K562 (cell line): ENCODE data around the gene IRF2. TPM values are rescaled to one million over a fixed set of nuclear protein-coding genes. Genes with fewer than 3 reads are reported as not detected.
A peak's percentile ranks its signal among the peaks of the same experiment; 100 is the strongest.

Source experiments
- ATAC-seq: fragments of 200-7000 bp; cut with Tn5 transposase; 3 replicates; pipeline ENCODE4 v1.9.1; 2020; ENCODE audit warnings: moderate library complexity
- BruUV-seq: library from RNA; stranded (reverse); fragments of 400-500 nt; replicated peaks from 2 replicates; lab custom pipeline; 2021; lab: Mats Ljungman, UMichigan
- CTCF ChIA-PET: fragments of 300-600 bp; formaldehyde crosslinking; extraction: SDS; loops from one replicate; lab custom pipeline; 2021; ENCODE audit warnings: low intra/inter-chr PET ratio; lab: Yijun Ruan, JAX
- POLR2A ChIA-PET: fragments of 300-600, 350-650 bp; sonication (Branson Sonifier 250); formaldehyde crosslinking; extraction: SDS; loops from one replicate; lab custom pipeline; 2021; ENCODE audit warnings: antibody characterized with exemption, inconsistent platforms; lab: Yijun Ruan, JAX
- DNase-seq, 4 experiments: peaks; one replicate each; pipeline versions ENCODE4 v3.0.0 to v3.0.0-alpha.2; 2011 to 2018; ENCODE audit warnings: low spot score in 3 of 4, mixed read lengths in 3 of 4; ENCODE audit errors: extremely low read depth in 1 of 4
- FAIRE-seq: peaks from 2 replicates; lab custom pipeline; 2011; peaks lifted over from hg19 to GRCh38; lab: Jason Lieb, UNC
- H2AFZ ChIP-seq: 2 replicates; pipeline ENCODE4 v1.6.0; 2011; ENCODE audit warnings: low read depth, low read length, control low read depth, inconsistent platforms
- H3K27ac ChIP-seq: fragments of 200-600 bp; 3 replicates; pipeline ENCODE4 v1.8.0; 2011; ENCODE audit warnings: low read depth, mild to moderate bottlenecking, control low read depth, inconsistent platforms, low read length, moderate library complexity, mixed read lengths; ENCODE audit errors: extremely low read depth
- H3K27me3 ChIP-seq, 2 experiments: fragments of 300-600 bp in 1 of 2; 2 replicates in 1 of 2; 3 replicates in 1 of 2; pipeline versions ENCODE4 v1.6.0 to v1.8.0; 2011; ENCODE audit warnings: inconsistent platforms in 2 of 2, low read length in 2 of 2, mild to moderate bottlenecking in 1 of 2, mixed read lengths in 1 of 2, moderate library complexity in 1 of 2; ENCODE audit not compliant: control insufficient read depth in 2 of 2, insufficient read depth in 2 of 2
- H3K36me3 ChIP-seq: fragments of 300-600 bp; 3 replicates; pipeline ENCODE4 v1.8.0; 2011; ENCODE audit warnings: mild to moderate bottlenecking, low read length, inconsistent platforms; ENCODE audit not compliant: control insufficient read depth, insufficient read depth
- H3K4me1 ChIP-seq, 2 experiments: fragments of 200-600 bp in 1 of 2; replicated peaks in 1 of 2; 2 replicates in 1 of 2; 3 replicates in 1 of 2; pipeline versions ENCODE4 v1.5.1 to v1.8.0; 2011; ENCODE audit warnings: inconsistent platforms in 2 of 2, low read length in 2 of 2, mild to moderate bottlenecking in 1 of 2, mixed read lengths in 1 of 2, moderate library complexity in 1 of 2; ENCODE audit not compliant: control insufficient read depth in 2 of 2, insufficient read depth in 2 of 2
- H3K4me2 ChIP-seq: 2 replicates; pipeline ENCODE4 v1.6.1; 2011; ENCODE audit warnings: low read length, control low read depth, inconsistent platforms, mixed read lengths; ENCODE audit not compliant: insufficient read depth
- H3K4me3 ChIP-seq: fragments of 200-600 bp; sonication (generic), shearing (Covaris generic); 2 replicates; pipeline ENCODE4 v1.5.1; 2016; ENCODE audit warnings: control low read depth, inconsistent platforms
- H3K79me2 ChIP-seq: fragments of 200-600 bp; 3 replicates; pipeline ENCODE4 v1.8.0; 2011; ENCODE audit warnings: low read length, inconsistent platforms; ENCODE audit not compliant: control insufficient read depth, insufficient read depth
- H3K9ac ChIP-seq, 2 experiments: 2 replicates each; pipeline versions ENCODE4 v1.6.0 to v1.6.1; 2011; ENCODE audit warnings: low read depth in 2 of 2, low read length in 2 of 2, control low read depth in 1 of 2, inconsistent platforms in 1 of 2, mild to moderate bottlenecking in 1 of 2, mixed read lengths in 1 of 2; ENCODE audit not compliant: insufficient read depth in 1 of 2
- H3K9me1 ChIP-seq: one replicate; pipeline ENCODE4 v1.6.0; 2011; ENCODE audit warnings: inconsistent platforms, mild to moderate bottlenecking, low read length, moderate library complexity; ENCODE audit not compliant: control insufficient read depth, insufficient read depth
- H3K9me3 ChIP-seq: replicated peaks from 2 replicates; pipeline ENCODE4 v1.5.1; 2011; ENCODE audit warnings: low read depth, low read length, inconsistent platforms; ENCODE audit not compliant: control insufficient read depth, insufficient read depth
- H4K20me1 ChIP-seq: replicated peaks from 2 replicates; pipeline ENCODE4 v1.6.1; 2011; ENCODE audit warnings: low read length, inconsistent platforms, mixed read lengths; ENCODE audit not compliant: control insufficient read depth, insufficient read depth
- CBX1 ChIP-seq: sonication (generic); IDR thresholded peaks from 2 replicates; pipeline ENCODE4 v1.6.1; 2016; ENCODE audit warnings: antibody characterized with exemption, low read depth, mild to moderate bottlenecking
- CBX3 ChIP-seq, 2 experiments: IDR thresholded peaks; 1 replicate in 1 of 2; 2 replicates in 1 of 2; pipeline ENCODE4 v1.6.1; 2012; ENCODE audit warnings: inconsistent platforms in 2 of 2, low read length in 2 of 2, borderline replicate concordance in 1 of 2, control low read depth in 1 of 2
- FIP1L1 ChIP-seq: fragments of 200-400 bp; formaldehyde crosslinking; IDR thresholded peaks from 2 replicates; pipeline ENCODE4 v1.6.1; 2018; ENCODE audit warnings: mild to moderate bottlenecking, low read depth, low read length; ENCODE audit not compliant: poor library complexity, severe bottlenecking
- FOXA3 ChIP-seq, 2 experiments: fragments of 450-650 bp in 1 of 2; sonication (generic) in 1 of 2; formaldehyde crosslinking; IDR thresholded peaks in 1 of 2; conservative IDR thresholded peaks in 1 of 2; 2 replicates each; pipeline versions ENCODE4 v1.4.0 to v1.8.0; 2020 to 2022; ENCODE audit warnings: mild to moderate bottlenecking in 2 of 2, missing genetic modification reagents in 1 of 2
- GABPB1 ChIP-seq: sonication (generic); formaldehyde crosslinking; IDR thresholded peaks from 2 replicates; pipeline ENCODE4 v1.8.0; 2022; ENCODE audit warnings: mild to moderate bottlenecking, missing genetic modification reagents
- GTF2A2 ChIP-seq: IDR thresholded peaks from 2 replicates; pipeline ENCODE4 v1.6.1; 2016; ENCODE audit warnings: mild to moderate bottlenecking, missing genetic modification characterization, missing compliant biosample characterization
- MECOM ChIP-seq: fragments of 250-450 bp; sonication (Bioruptor Pico); IDR thresholded peaks from 2 replicates; pipeline ENCODE4 v1.8.0; 2022; ENCODE audit warnings: inconsistent platforms
- NBN ChIP-seq: fragments of 450-650 bp; IDR thresholded peaks from 2 replicates; pipeline ENCODE4 v1.6.1; 2016; ENCODE audit warnings: low read depth, mild to moderate bottlenecking
- NFE2 ChIP-seq: IDR thresholded peaks from 2 replicates; pipeline ENCODE4 v1.6.1; 2014; ENCODE audit warnings: antibody characterized with exemption, low read depth
- NFIX ChIP-seq: fragments of 250-450 bp; sonication (Bioruptor Pico); IDR thresholded peaks from 2 replicates; pipeline ENCODE4 v1.4.0; 2020; ENCODE audit warnings: low read depth, mild to moderate bottlenecking, moderate library complexity
- POLR3A ChIP-seq: IDR thresholded peaks from 2 replicates; pipeline ENCODE4 v1.6.1; 2011; ENCODE audit warnings: borderline replicate concordance, mild to moderate bottlenecking, moderate library complexity; ENCODE audit not compliant: insufficient read length, insufficient read depth; ENCODE audit errors: extremely low read depth
- SOX6 ChIP-seq: fragments of 450-650 bp; IDR thresholded peaks from 2 replicates; pipeline ENCODE4 v1.6.1; 2014; ENCODE audit warnings: mild to moderate bottlenecking
- STAT5A ChIP-seq: IDR thresholded peaks from 2 replicates; pipeline ENCODE4 v1.6.1; 2012; ENCODE audit warnings: low read length, inconsistent platforms, borderline replicate concordance
- TRIM24 ChIP-seq, 2 experiments: fragments of 450-650 bp; IDR thresholded peaks; 2 replicates each; pipeline ENCODE4 v1.6.1; 2016
- TRIM28 ChIP-seq: fragments of 450-650 bp; IDR thresholded peaks from 2 replicates; pipeline ENCODE4 v1.6.1; 2017
- ZNF644 ChIP-seq: fragments of 200-800 bp; sonication (Bioruptor generic); IDR thresholded peaks from 2 replicates; pipeline ENCODE4 v1.6.1; 2016; ENCODE audit warnings: low read depth, missing genetic modification characterization, missing compliant biosample characterization
- ZSCAN29 ChIP-seq: fragments of 450-650 bp; IDR thresholded peaks from 2 replicates; pipeline ENCODE4 v1.6.1; 2017
- WGBS: fragments of 100-300 bp; shearing (Covaris generic); methylation state at CpG from one replicate; pipeline ENCODE4 v1.1.6; 2016; ENCODE audit warnings: low coverage, mixed read lengths; ENCODE audit not compliant: insufficient coverage; ENCODE audit errors: missing lambda C conversion rate; 5-methylcytosine and 5-hydroxymethylcytosine counted together
- in situ Hi-C: fragments of 300-500 bp; cut with MboI; formaldehyde crosslinking; loops from 4 replicates; pipeline ENCODE4 v1.15.0; 2018; ENCODE audit warnings: inconsistent platforms, mixed read lengths
- intact Hi-C: fragments of 100-400 bp; cut with micrococcal nuclease; formaldehyde crosslinking; loops from 2 replicates; pipeline ENCODE4 v1.14.2; 2022
- polyA plus RNA-seq, 8 experiments: library from polyadenylated mRNA; depleted of rRNA in 4 of 8; stranded (reverse) in 5 of 8; unstranded in 3 of 8; fragments of >200 nt; fragmentation: Nextera tagmentation in 2 of 8; fragmentation: Illumina TruSeq in 1 of 8; extraction: Ambion mirVana in 2 of 8; extraction: Trizol in 1 of 8; gene quantifications; 2 replicates each; pipeline versions ENCODE4 v1.2.1 to v1.2.3, GENCODE V29; 2011 to 2014; ENCODE audit warnings: inconsistent platforms in 1 of 8, missing spikeins in 1 of 8
- total RNA-seq, 7 experiments: library from RNA; depleted of rRNA in 6 of 7; stranded (reverse); fragments of >200 nt in 6 of 7; fragmentation: Illumina TruSeq in 2 of 7; extraction: Trizol in 2 of 7; gene quantifications; 2 replicates each; pipeline versions ENCODE4 v1.2.1 to v1.2.3, GENCODE V29; 2011 to 2021; ENCODE audit warnings: low replicate concordance in 1 of 7
- TF ChIP-seq, protein P1 (sequence below), 2 experiments: IDR thresholded peaks in 1 of 2; conservative IDR thresholded peaks in 1 of 2; 2 replicates each; pipeline ENCODE4 v1.6.1; 2016; ENCODE audit warnings: low read depth in 2 of 2, mild to moderate bottlenecking in 1 of 2, missing compliant biosample characterization in 1 of 2, missing genetic modification characterization in 1 of 2, moderate library complexity in 1 of 2
- TF ChIP-seq, protein P2 (sequence below): fragments of 250-450 bp; sonication (Bioruptor Pico); IDR thresholded peaks from 2 replicates; pipeline ENCODE4 v1.8.0; 2022; ENCODE audit warnings: moderate library complexity, mild to moderate bottlenecking, inconsistent platforms

Gene IRF2
- total and polyA plus RNA-seq, 9 of the 15 experiments (the other 6 are each of a cell fraction or from before 2014, with no cell fraction given), result 7.1 to 17.1 (median 11.3) TPM

DNA sequence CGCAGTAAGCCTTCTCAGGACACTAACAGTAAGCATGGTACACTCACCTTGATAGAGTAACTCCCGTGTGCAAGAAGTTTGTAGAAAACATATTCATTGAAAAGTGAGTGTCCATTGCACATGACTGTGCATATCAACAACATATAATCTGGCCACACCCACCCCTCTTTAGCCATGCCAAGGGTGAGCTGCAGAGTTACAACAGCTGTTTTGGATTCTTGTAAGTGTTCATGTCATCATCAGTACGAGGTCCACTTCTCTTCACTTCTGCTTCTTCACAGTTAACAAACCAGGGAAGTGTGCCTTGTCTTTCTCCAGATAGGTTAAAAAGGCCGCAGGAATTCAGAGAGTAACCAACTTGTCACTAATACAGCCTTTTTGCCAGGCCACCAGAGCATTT is 116.6 kb downstream of the IRF2 start:
- FAIRE-seq, result peak; percentile 26
- intact Hi-C loops, result no loop called here
- WGBS, result 48% methylated on average over 4 of the region's 4 CpGs

More for the DNA sequence above, 116.6 kb downstream of the IRF2 start:
- Histone ChIP-seq H3K9me3 (no peaks in the 10 kb centered on the region), H3K9me1 (no peaks in the 10 kb centered on the region), H3K36me3 (no peaks in the 10 kb centered on the region), H3K79me2 (no peaks in the 10 kb centered on the region), H3K4me2 (no peak overlapping the region; the same call in 1 of the 2 replicates), H3K4me1 (peaks cover 0 to 12% of the 10 kb centered on the region in 2 experiments; a peak in 3 of 5 replicates), H3K4me3 (no peak overlapping the region), H2AFZ (peak overlapping the region; percentile 63), H3K27ac (no peak overlapping the region), H4K20me1 (no peaks in the 10 kb centered on the region), H3K9ac (no peak overlapping the region), H3K27me3 (no peaks in the 10 kb centered on the region)
- ATAC-seq, result peak; percentile 47
- in situ Hi-C loops, result no loop called here
- POLR2A ChIA-PET, result interaction anchor here (2.5 kb wide), 1 partner anchor 10 kb away, joined by 11 read pairs; no protein-coding TSS in a partner anchor
- no peak for DNase-seq
- CTCF ChIA-PET, result no interaction called here
- TF ChIP-seq NFIX (CRISPR knock-in tag) (no peak), GTF2A2 (no peak), CBX1 (no peak), GABPB1 (CRISPR knock-in tag) (no peak), ZNF644 (tag) (no peak), NFE2 (0 out of 2 replicates have a peak, but pooled peaks have one; percentile 7), MECOM (CRISPR knock-in tag) (no peak), STAT5A (no peak), FOXA3 (CRISPR knock-in tag; conservative IDR thresholded peaks at IDR 0.05 in 1 of 2, IDR thresholded peaks at IDR 0.05 in 1 of 2) (no peak), TRIM28 (0 out of 2 replicates have a peak, but pooled peaks have one; percentile 41), TRIM24 (IDR thresholded peaks at IDR 0.05) (peak in 1 of 2 experiments; percentile 37; a peak in 1 of 4 replicates), FIP1L1 (no peak), POLR3A (no peak), SOX6 (no peak), ZSCAN29 (no peak), CBX3 (IDR thresholded peaks at IDR 0.05; ENCODE audit: borderline replicate concordance in 1 of 2, low read length in 2 of 2) (peak in 1 of 2 experiments; percentile 35; a peak in 1 of 3 replicates), NBN (no peak)
- TF ChIP-seq, protein P1, sequence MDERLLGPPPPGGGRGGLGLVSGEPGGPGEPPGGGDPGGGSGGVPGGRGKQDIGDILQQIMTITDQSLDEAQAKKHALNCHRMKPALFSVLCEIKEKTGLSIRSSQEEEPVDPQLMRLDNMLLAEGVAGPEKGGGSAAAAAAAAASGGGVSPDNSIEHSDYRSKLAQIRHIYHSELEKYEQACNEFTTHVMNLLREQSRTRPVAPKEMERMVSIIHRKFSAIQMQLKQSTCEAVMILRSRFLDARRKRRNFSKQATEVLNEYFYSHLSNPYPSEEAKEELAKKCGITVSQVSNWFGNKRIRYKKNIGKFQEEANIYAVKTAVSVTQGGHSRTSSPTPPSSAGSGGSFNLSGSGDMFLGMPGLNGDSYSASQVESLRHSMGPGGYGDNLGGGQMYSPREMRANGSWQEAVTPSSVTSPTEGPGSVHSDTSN (CRISPR knock-in tag; IDR thresholded peaks at IDR 0.05; ENCODE audit: low read depth), result no peak
- TF ChIP-seq, protein P1 (tag; conservative IDR thresholded peaks at IDR 0.05; ENCODE audit: low read depth), result no peak
- TF ChIP-seq, protein P2, sequence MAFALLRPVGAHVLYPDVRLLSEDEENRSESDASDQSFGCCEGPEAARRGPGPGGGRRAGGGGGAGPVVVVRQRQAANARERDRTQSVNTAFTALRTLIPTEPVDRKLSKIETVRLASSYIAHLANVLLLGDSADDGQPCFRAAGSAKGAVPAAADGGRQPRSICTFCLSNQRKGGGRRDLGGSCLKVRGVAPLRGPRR (CRISPR knock-in tag), result no peak
- no TSS peak for BruUV-seq
